Measurements from ENCODE around the gene CANT1.

The CANT1 gene

GRCh38 chr17:79009397-79010303 is at the start of gene CANT1:
TSS of gene CANT1 (minus strand) at chr17:79009764. CDS start at chr17:78997622, 12,142 bp downstream.
- DNase-seq = peak; percentile 85

GRCh38 chr17:79057737-79058385 is 48.3 kb upstream of the CANT1 start:
- no peak for DNase-seq

- no peak for DNase-seq
Observed at GRCh38 chr17:79055197-79055596, 45.6 kb upstream of the CANT1 start.

- no peak for DNase-seq
Observed at GRCh38 chr17:79054200-79054960, 44.8 kb upstream of the CANT1 start.

- peak; percentile 70 for DNase-seq
Observed at GRCh38 chr17:79053251-79053925, 43.8 kb upstream of the CANT1 start.

GRCh38 chr17:79052131-79052530 is 42.6 kb upstream of the CANT1 start:
- no peak for DNase-seq

- peak; percentile 20 for DNase-seq
Observed at GRCh38 chr17:79051306-79051705, 41.7 kb upstream of the CANT1 start.

GRCh38 chr17:79050551-79050950 is 41.0 kb upstream of the CANT1 start:
- no peak for DNase-seq

GRCh38 chr17:79049821-79050220 is 40.3 kb upstream of the CANT1 start:
- DNase-seq = no peak

GRCh38 chr17:79048826-79049755 is 39.5 kb upstream of the CANT1 start:
- no peak for DNase-seq

GRCh38 chr17:79047923-79048825 is 38.6 kb upstream of the CANT1 start:
- DNase-seq = no peak

GRCh38 chr17:79047291-79047920 is 37.8 kb upstream of the CANT1 start:
- no peak for DNase-seq

GRCh38 chr17:79046916-79047280 is 37.3 kb upstream of the CANT1 start:
- DNase-seq = no peak

- no peak for DNase-seq
Observed at GRCh38 chr17:79046197-79046915, 36.8 kb upstream of the CANT1 start.

- peak; percentile 51 for DNase-seq
Observed at GRCh38 chr17:79045842-79046196, 36.3 kb upstream of the CANT1 start.

- no peak for DNase-seq
Observed at GRCh38 chr17:79045001-79045729, 35.6 kb upstream of the CANT1 start.

- no peak for DNase-seq
Observed at GRCh38 chr17:79044462-79044861, 34.9 kb upstream of the CANT1 start.

- no peak for DNase-seq
Observed at GRCh38 chr17:79043931-79044320, 34.4 kb upstream of the CANT1 start.
